Right ventricle myocardium inferior (tissue), 1 donor: ENCODE results near the gene NUDT13. TPM values are rescaled to one million over a fixed set of nuclear protein-coding genes. Genes with fewer than 3 reads are reported as not detected.
"Not testable (repeated sequence)": the region's sequence is repeated elsewhere in the genome, so short reads cannot be mapped to it uniquely, and the experiment has no call there.

ENCODE experiments used
- ATAC-seq: fragments of 200-7000 bp; cut with Tn5 transposase; one replicate; pipeline ENCODE4 v1.9.1; 2020; ENCODE audit warnings: mild to moderate bottlenecking, moderate library complexity
- DNase-seq: peaks from one replicate; pipeline ENCODE4 v3.0.0; 2021; ENCODE audit errors: missing footprints
- intact Hi-C: fragments of 100-400 bp; cut with DNase I; formaldehyde crosslinking; loops from one replicate; pipeline ENCODE4 v1.11.0; 2022
- total RNA-seq: library from RNA; stranded (reverse); fragmentation: NEBNext Ultra II Directional; extraction: Animal tissue kit (Norgen Biotek cat#: 25700); gene quantifications from one replicate; pipeline ENCODE4 v1.2.1, GENCODE V29; 2021
- donor health status: DM: no; HTN: yes; CAD: no; lungs with severe emphysema.

Gene NUDT13
- total RNA-seq, 1 donor from 2014 or later, result 3.6 TPM

- ATAC-seq, result peak; percentile 98
- DNase-seq, result peak; percentile 100
- intact Hi-C loops, result loop anchor here (1.0 to 5.0 kb wide), 3 partner anchors 14 to 61 kb away; partner anchors contain the start of gene NUDT13
These were observed 13.6 kb upstream of the NUDT13 start, which contains the start of gene P4HA1 for GRCh38 chr10:73096449-73097304. Gene P4HA1 (minus strand): TSS chr10:73096866. CDS start chr10:73074883, 21,983 bp downstream.

GRCh38 chr10:73097305-73097670, 13.0 kb upstream of the NUDT13 start:
- DNase-seq, result no peak
- intact Hi-C loops, result loop anchor here (1.0 to 5.0 kb wide), 3 partner anchors 13 to 60 kb away; partner anchors contain the start of gene NUDT13

GRCh38 chr10:73099141-73099540, 11.1 kb upstream of the NUDT13 start:
- ATAC-seq, result no peak
- intact Hi-C loops, result loop anchor here (5.0 kb wide), 1 partner anchor 58 kb away; no protein-coding TSS in a partner anchor

More at GRCh38 chr10:73097305-73097670, 13.0 kb upstream of the NUDT13 start:
- no peak for ATAC-seq

GRCh38 chr10:73106301-73106700, 4.0 kb upstream of the NUDT13 start:
- DNase-seq, result no peak
- ATAC-seq, result no peak
- intact Hi-C loops, result no loop called here

More at GRCh38 chr10:73099141-73099540, 11.1 kb upstream of the NUDT13 start:
- DNase-seq, result no peak

- intact Hi-C loops, ATAC-seq, DNase-seq: not testable (repeated sequence)
These were observed 1.0 kb upstream of the NUDT13 start for GRCh38 chr10:73109248-73109652.

GRCh38 chr10:73112032-73112431, 1.8 kb downstream of the NUDT13 start:
- intact Hi-C loops, result not testable (repeated sequence)

GRCh38 chr10:73113551-73113950, 3.3 kb downstream of the NUDT13 start:
- DNase-seq (no peak), ATAC-seq (no peak)
- intact Hi-C loops, result no loop called here

More at GRCh38 chr10:73112032-73112431, 1.8 kb downstream of the NUDT13 start:
- DNase-seq, ATAC-seq: not testable (repeated sequence)

- DNase-seq (no peak), ATAC-seq (no peak)
- intact Hi-C loops, result no loop called here
These were observed 5.8 kb downstream of the NUDT13 start for GRCh38 chr10:73116017-73116416.

- intact Hi-C loops, result loop anchor here (2.0 kb wide), 1 partner anchor 21 kb away; the partner anchor contains the start of gene P4HA1
- ATAC-seq (peak; percentile 86), DNase-seq (no peak)
These were observed 7.9 kb downstream of the NUDT13 start for GRCh38 chr10:73117976-73118743.

GRCh38 chr10:73119457-73119856, 9.2 kb downstream of the NUDT13 start:
- ATAC-seq (no peak), DNase-seq (no peak)
- intact Hi-C loops, result loop anchor here (2.0 kb wide), 1 partner anchor 23 kb away; the partner anchor contains the start of gene P4HA1

GRCh38 chr10:73119952-73120351, 9.7 kb downstream of the NUDT13 start:
- no peak for ATAC-seq
- intact Hi-C loops, result loop anchor here (2.0 kb wide), 1 partner anchor 23 kb away; the partner anchor contains the start of gene P4HA1
- no peak for DNase-seq

- intact Hi-C loops, result no loop called here
- DNase-seq (no peak), ATAC-seq (no peak)
These were observed 16.1 kb downstream of the NUDT13 start for GRCh38 chr10:73126343-73126742.

GRCh38 chr10:73131301-73131700, 21.0 kb downstream of the NUDT13 start:
- no peak for ATAC-seq
- intact Hi-C loops, result loop anchor here (10.0 kb wide), 1 partner anchor 116 kb away; no protein-coding TSS in a partner anchor
- DNase-seq, result no peak

GRCh38 chr10:73131913-73132686, 21.8 kb downstream of the NUDT13 start:
- no peak for ATAC-seq
- intact Hi-C loops, result loop anchor here (10.0 kb wide), 1 partner anchor 117 kb away; no protein-coding TSS in a partner anchor
- no peak for DNase-seq

GRCh38 chr10:73134727-73135126, 24.5 kb downstream of the NUDT13 start:
- intact Hi-C loops, result loop anchor here (10.0 kb wide), 1 partner anchor 120 kb away; no protein-coding TSS in a partner anchor
- ATAC-seq, result no peak
- DNase-seq, result no peak

GRCh38 chr10:73136627-73137026, 26.4 kb downstream of the NUDT13 start:
- intact Hi-C loops, result loop anchor here (10.0 kb wide), 1 partner anchor 122 kb away; no protein-coding TSS in a partner anchor
- DNase-seq (no peak), ATAC-seq (no peak)

- intact Hi-C loops, result loop anchor here (10.0 kb wide), 1 partner anchor 124 kb away; no protein-coding TSS in a partner anchor
- DNase-seq (no peak), ATAC-seq (no peak)
These were observed 29.0 kb downstream of the NUDT13 start for GRCh38 chr10:73139251-73139650.

- DNase-seq (no peak), ATAC-seq (no peak)
- intact Hi-C loops, result no loop called here
These were observed 31.3 kb downstream of the NUDT13 start for GRCh38 chr10:73141603-73142002.
